IMR-90 (cell line): ENCODE measurements around the gene ACSS1. TPM values are rescaled to one million over a fixed set of nuclear protein-coding genes. Genes with fewer than 3 reads are reported as not detected.

Experiments used
- ATAC-seq: fragments of 200-7000 bp; cut with Tn5 transposase; 2 replicates; pipeline ENCODE4 v1.9.1; 2020; ENCODE audit warnings: low read depth, mild to moderate bottlenecking, moderate library complexity
- BruUV-seq: library from RNA; stranded (reverse); fragments of 400-500 nt; replicated peaks from 2 replicates; lab custom pipeline; 2021; lab: Mats Ljungman, UMichigan
- CTCF ChIA-PET: fragments of 300-600 bp; formaldehyde crosslinking; extraction: SDS; loops from one replicate; lab custom pipeline; 2021; ENCODE audit warnings: antibody characterized with exemption; lab: Yijun Ruan, JAX
- POLR2A ChIA-PET: fragments of 300-600 bp; sonication (Branson Sonifier 250); formaldehyde crosslinking; loops from one replicate; lab custom pipeline; 2022; ENCODE audit warnings: antibody characterized with exemption; ENCODE audit not compliant: unreplicated experiment; lab: Charles Lee
- DNase-seq: peaks from one replicate; pipeline ENCODE4 v3.0.0; 2013
- H2AFZ ChIP-seq: replicated peaks from 2 replicates; pipeline ENCODE3; 2013; ENCODE audit warnings: low read length, mild to moderate bottlenecking; ENCODE audit not compliant: poor library complexity
- H2AK5ac ChIP-seq: 2 replicates; pipeline ENCODE4 v1.6.1; 2013; ENCODE audit warnings: low read depth, low read length, inconsistent platforms
- H2AK9ac ChIP-seq: replicated peaks from 2 replicates; pipeline ENCODE3; 2013; ENCODE audit warnings: mild to moderate bottlenecking, low read depth, low read length, moderate library complexity; ENCODE audit not compliant: poor library complexity
- H2BK120ac ChIP-seq: 2 replicates; pipeline ENCODE4 v1.6.1; 2013; ENCODE audit warnings: low read depth, low read length, inconsistent platforms
- H2BK15ac ChIP-seq: 3 replicates; pipeline ENCODE4 v1.6.1; 2013; ENCODE audit warnings: low read depth, low read length, inconsistent platforms
- H2BK20ac ChIP-seq: 2 replicates; pipeline ENCODE4 v1.6.1; 2013; ENCODE audit warnings: low read depth, mild to moderate bottlenecking, inconsistent platforms, low read length, moderate library complexity
- H2BK5ac ChIP-seq: 2 replicates; pipeline ENCODE4 v1.6.1; 2013; ENCODE audit warnings: mild to moderate bottlenecking, low read depth, low read length, inconsistent platforms; ENCODE audit not compliant: poor library complexity, severe bottlenecking
- H3K14ac ChIP-seq: replicated peaks from 2 replicates; pipeline ENCODE4 v1.6.1; 2013; ENCODE audit warnings: low read depth, low read length, inconsistent platforms
- H3K18ac ChIP-seq: 2 replicates; pipeline ENCODE4 v1.6.1; 2013; ENCODE audit warnings: low read depth, low read length, control low read depth
- H3K23ac ChIP-seq: 2 replicates; pipeline ENCODE4 v1.6.1; 2013; ENCODE audit warnings: low read depth, low read length, inconsistent platforms
- H3K27ac ChIP-seq: 2 replicates; pipeline ENCODE4 v1.5.1; 2013; ENCODE audit warnings: mild to moderate bottlenecking, control low read depth, low read length; ENCODE audit not compliant: insufficient read depth
- H3K27me3 ChIP-seq: 2 replicates; pipeline ENCODE4 v1.6.1; 2013; ENCODE audit warnings: low read length; ENCODE audit not compliant: control insufficient read depth, insufficient read depth
- H3K36me3 ChIP-seq: 2 replicates; pipeline ENCODE4 v1.6.1; 2013; ENCODE audit warnings: low read length, mixed read lengths; ENCODE audit not compliant: control insufficient read depth, insufficient read depth
- H3K4ac ChIP-seq: 2 replicates; pipeline ENCODE4 v1.6.1; 2013; ENCODE audit warnings: low read depth, low read length, inconsistent platforms
- H3K4me1 ChIP-seq: 2 replicates; pipeline ENCODE4 v1.6.1; 2013; ENCODE audit warnings: low read length, mixed read lengths; ENCODE audit not compliant: control insufficient read depth, insufficient read depth
- H3K4me2 ChIP-seq: 2 replicates; pipeline ENCODE4 v1.6.1; 2013; ENCODE audit warnings: low read depth, mild to moderate bottlenecking, control low read depth, low read length, moderate library complexity
- H3K4me3 ChIP-seq: 2 replicates; pipeline ENCODE4 v1.5.1; 2013; ENCODE audit warnings: low read depth, mild to moderate bottlenecking, control low read depth, low read length, moderate library complexity; ENCODE audit not compliant: insufficient read depth
- H3K56ac ChIP-seq: 2 replicates; pipeline ENCODE4 v1.6.1; 2013; ENCODE audit warnings: low read length, inconsistent platforms; ENCODE audit not compliant: insufficient read depth; ENCODE audit errors: extremely low read depth
- H3K79me1 ChIP-seq, 2 experiments: 2 replicates each; pipeline ENCODE4 v1.6.1; 2013; ENCODE audit warnings: low read length in 2 of 2, inconsistent platforms in 1 of 2, low read depth in 1 of 2
- H3K9ac ChIP-seq: 2 replicates; pipeline ENCODE4 v1.6.1; 2013; ENCODE audit warnings: low read depth, low read length, control low read depth
- H3K9me1 ChIP-seq: 2 replicates; pipeline ENCODE4 v1.6.1; 2013; ENCODE audit warnings: low read length, inconsistent platforms; ENCODE audit not compliant: insufficient read depth
- H3K9me3 ChIP-seq: 2 replicates; pipeline ENCODE4 v1.6.1; 2013; ENCODE audit warnings: low read length; ENCODE audit not compliant: control insufficient read depth, insufficient read depth
- H4K20me1 ChIP-seq: 2 replicates; pipeline ENCODE4 v1.6.1; 2013; ENCODE audit warnings: low read length, inconsistent platforms; ENCODE audit not compliant: insufficient read depth
- H4K5ac ChIP-seq: 2 replicates; pipeline ENCODE4 v1.6.1; 2013; ENCODE audit warnings: mild to moderate bottlenecking, low read depth, low read length, control low read depth
- H4K8ac ChIP-seq, 2 experiments: 2 replicates each; pipeline ENCODE4 v1.6.1; 2013; ENCODE audit warnings: low read depth in 2 of 2, low read length in 2 of 2, control low read depth in 1 of 2, inconsistent platforms in 1 of 2
- H4K91ac ChIP-seq: 2 replicates; pipeline ENCODE4 v1.6.1; 2013; ENCODE audit warnings: low read depth, low read length, inconsistent platforms; ENCODE audit not compliant: insufficient read depth
- BHLHE40 ChIP-seq: fragments of 150-350 bp; IDR thresholded peaks from 2 replicates; pipeline ENCODE4 v1.6.1; 2016; ENCODE audit warnings: mild to moderate bottlenecking, low read depth, low read length
- CHD1 ChIP-seq: IDR thresholded peaks from 2 replicates; pipeline ENCODE4 v1.6.1; 2012; ENCODE audit warnings: low read depth, low read length, improper control_type of control experiment
- ELK1 ChIP-seq: fragments of 150-350 bp; IDR thresholded peaks from 2 replicates; pipeline ENCODE4 v1.6.1; 2016; ENCODE audit warnings: low read depth, mild to moderate bottlenecking, low read length, moderate library complexity, borderline replicate concordance
- MAZ ChIP-seq: IDR thresholded peaks from 2 replicates; pipeline ENCODE4 v1.6.1; 2012; ENCODE audit warnings: low read depth, mild to moderate bottlenecking, low read length, improper control_type of control experiment, moderate library complexity, borderline replicate concordance
- NFE2L2 ChIP-seq: fragments of 150-350 bp; IDR thresholded peaks from 2 replicates; pipeline ENCODE4 v1.6.1; 2016; ENCODE audit warnings: low read depth, mild to moderate bottlenecking, low read length
- POLR2A ChIP-seq: IDR thresholded peaks from 2 replicates; pipeline ENCODE4 v1.6.1; 2012; ENCODE audit warnings: mild to moderate bottlenecking, low read depth, low read length
- RCOR1 ChIP-seq: IDR thresholded peaks from 2 replicates; pipeline ENCODE4 v1.6.1; 2012; ENCODE audit warnings: mild to moderate bottlenecking, low read length, improper control_type of control experiment; ENCODE audit not compliant: insufficient replicate concordance
- USF2 ChIP-seq: fragments of 150-350 bp; IDR thresholded peaks from 2 replicates; pipeline ENCODE4 v1.6.1; 2017; ENCODE audit warnings: mild to moderate bottlenecking, antibody characterized with exemption, low read length, low read depth
- WGBS, 2 experiments: methylation state at CpG; one replicate each; pipeline versions ENCODE4 v1.1.5 to v1.1.7; 2013; ENCODE audit warnings: missing lambda C conversion rate in 2 of 2; ENCODE audit not compliant: insufficient read length in 1 of 2; ENCODE audit errors: extremely low coverage in 2 of 2; 5-methylcytosine and 5-hydroxymethylcytosine counted together
- dilution Hi-C: fragments of 300-500 bp; cut with HindIII; formaldehyde crosslinking; loops from one replicate; pipeline ENCODE4 v1.14.3; 2018; ENCODE audit warnings: low sequenced_read_pairs; ENCODE audit not compliant: unreplicated experiment
- in situ Hi-C: fragments of 300-500 bp; cut with MboI; formaldehyde crosslinking; loops from 3 replicates; pipeline ENCODE4 v1.14.3; 2019; ENCODE audit warnings: low sequenced_read_pairs, inconsistent platforms, mixed read lengths
- intact Hi-C: fragments of 100-400 bp; cut with micrococcal nuclease; formaldehyde crosslinking; loops from 2 replicates; pipeline ENCODE4 v1.10.0; 2022
- polyA plus RNA-seq, 3 experiments: library from polyadenylated mRNA; depleted of rRNA; stranded (reverse); fragments of >200 nt; gene quantifications; 2 replicates each; pipeline ENCODE4 v1.2.3, GENCODE V29; 2012; ENCODE audit warnings: low replicate concordance in 1 of 3
- total RNA-seq: library from RNA; depleted of rRNA; stranded (reverse); fragments of >200 nt; gene quantifications from 2 replicates; pipeline ENCODE4 v1.2.3, GENCODE V29; 2012

The ACSS1 gene
- total and polyA plus RNA-seq, 2 of the 4 experiments (the other 2 are of a cell fraction) = 0.72 to 1.2 TPM

- H3K79me1 ChIP-seq = no peaks in the 10 kb centered on the region
- H3K23ac ChIP-seq = no peak overlapping the region
- BruUV-seq = no TSS peak
- in situ Hi-C loops (no loop called here), dilution Hi-C loops (no loop called here), intact Hi-C loops (loop anchor here (5.0 kb wide), 1 partner anchor 313 kb away; no protein-coding TSS in a partner anchor)
- no peaks in the 10 kb centered on the region; the same call in 1 of the 2 replicates for H4K20me1 ChIP-seq
- TF ChIP-seq POLR2A (no peak), ELK1 (no peak), BHLHE40 (no peak), CHD1 (no peak), MAZ (no peak), RCOR1 (no peak), USF2 (no peak), NFE2L2 (no peak)
- H3K27me3 ChIP-seq = peaks cover 75% of the 10 kb centered on the region
- no peak overlapping the region for H3K14ac ChIP-seq
- H3K4me2 ChIP-seq = no peak overlapping the region
- H3K4me1 ChIP-seq = no peaks in the 10 kb centered on the region; the same call in 1 of the 2 replicates
- H3K36me3 ChIP-seq = no peaks in the 10 kb centered on the region
- no peak overlapping the region for H4K5ac ChIP-seq
- no peak overlapping the region for H2AFZ ChIP-seq
- no peak overlapping the region for H3K27ac ChIP-seq
- H2BK120ac ChIP-seq = no peak overlapping the region
- H2BK15ac ChIP-seq = no peak overlapping the region
- POLR2A ChIA-PET = no interaction called here
- DNase-seq (no peak), ATAC-seq (no peak)
- H3K4ac ChIP-seq = no peak overlapping the region
- H2AK9ac ChIP-seq = no peak overlapping the region
- no peak overlapping the region for H3K4me3 ChIP-seq
- no peak overlapping the region for H2BK20ac ChIP-seq
- no peak overlapping the region for H2BK5ac ChIP-seq
- no peak overlapping the region for H4K91ac ChIP-seq
- H3K9me1 ChIP-seq = no peaks in the 10 kb centered on the region
- no peaks in the 10 kb centered on the region for H3K9me3 ChIP-seq
- no peak overlapping the region for H3K18ac ChIP-seq
- CTCF ChIA-PET = no interaction called here
- no peak overlapping the region for H3K9ac ChIP-seq
- H4K8ac ChIP-seq = no peak overlapping the region
- WGBS, 2 experiments = 5% methylated on average over 10 of the region's 36 CpGs; no CpG with 5 or more reads in 1 of the 2 experiments
- H2AK5ac ChIP-seq = no peak overlapping the region
- no peak overlapping the region for H3K56ac ChIP-seq
These were observed 26.8 kb upstream of the ACSS1 start for GRCh38 chr20:25084626-25085187.
